C4-2B (cell line): ENCODE measurements around the gene ITGB5.

Experiments
- CTCF ChIP-seq: fragments of 450-650 bp; conservative IDR thresholded peaks from 2 replicates; pipeline ENCODE4 v1.5.1; 2017; ENCODE audit warnings: mild to moderate bottlenecking
- ZFX ChIP-seq: fragments of 450-650 bp; IDR thresholded peaks from 2 replicates; pipeline ENCODE4 v1.6.1; 2017

- TF ChIP-seq CTCF, result no peak
- TF ChIP-seq ZFX, result no peak
These were observed 45.6 kb downstream of the ITGB5 start for GRCh38 chr3:124841517-124841916.
